ENCODE results near the gene DPPA5.

The DPPA5 gene

DNA sequence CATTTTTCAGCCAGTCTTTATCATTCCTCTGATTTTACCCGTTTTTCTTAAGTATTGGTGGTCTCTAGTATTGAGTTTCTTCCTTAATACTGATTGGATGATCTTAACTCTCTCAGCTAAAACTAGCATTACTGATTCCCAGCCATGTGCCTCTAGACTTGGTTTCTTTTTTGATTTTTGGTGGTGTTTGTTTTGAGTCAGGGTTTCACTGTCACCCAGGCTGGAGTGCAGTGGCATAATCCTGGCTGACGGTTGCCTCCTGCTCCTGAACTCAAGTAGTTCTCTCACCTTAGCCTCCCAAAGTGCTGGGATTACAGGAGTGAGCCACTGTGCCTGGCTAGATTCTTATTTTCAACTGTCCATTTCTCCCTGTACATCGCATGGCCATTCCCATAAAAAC, 24.9 kb downstream of the DPPA5 start:
- H3K27ac ChIP-seq (ENCODE audit: low read length) = no peak overlapping the region
- H4K20me1 ChIP-seq (ENCODE audit: insufficient read depth, low read length) = no peaks in the 10 kb centered on the region
- no peak overlapping the region for H3K4me3 ChIP-seq (ENCODE audit: low read length)
- H3K79me2 ChIP-seq (ENCODE audit: low read length) = no peaks in the 10 kb centered on the region
- H3K4me1 ChIP-seq (ENCODE audit: low read length) = peaks cover 14% of the 10 kb centered on the region
- TF ChIP-seq, protein P1, sequence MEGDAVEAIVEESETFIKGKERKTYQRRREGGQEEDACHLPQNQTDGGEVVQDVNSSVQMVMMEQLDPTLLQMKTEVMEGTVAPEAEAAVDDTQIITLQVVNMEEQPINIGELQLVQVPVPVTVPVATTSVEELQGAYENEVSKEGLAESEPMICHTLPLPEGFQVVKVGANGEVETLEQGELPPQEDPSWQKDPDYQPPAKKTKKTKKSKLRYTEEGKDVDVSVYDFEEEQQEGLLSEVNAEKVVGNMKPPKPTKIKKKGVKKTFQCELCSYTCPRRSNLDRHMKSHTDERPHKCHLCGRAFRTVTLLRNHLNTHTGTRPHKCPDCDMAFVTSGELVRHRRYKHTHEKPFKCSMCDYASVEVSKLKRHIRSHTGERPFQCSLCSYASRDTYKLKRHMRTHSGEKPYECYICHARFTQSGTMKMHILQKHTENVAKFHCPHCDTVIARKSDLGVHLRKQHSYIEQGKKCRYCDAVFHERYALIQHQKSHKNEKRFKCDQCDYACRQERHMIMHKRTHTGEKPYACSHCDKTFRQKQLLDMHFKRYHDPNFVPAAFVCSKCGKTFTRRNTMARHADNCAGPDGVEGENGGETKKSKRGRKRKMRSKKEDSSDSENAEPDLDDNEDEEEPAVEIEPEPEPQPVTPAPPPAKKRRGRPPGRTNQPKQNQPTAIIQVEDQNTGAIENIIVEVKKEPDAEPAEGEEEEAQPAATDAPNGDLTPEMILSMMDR (IDR thresholded peaks at IDR 0.05; ENCODE audit: low read depth, low read length) = no peak
- no peak for TF ChIP-seq EZH2phosphoT487 (IDR thresholded peaks at IDR 0.05; ENCODE audit: low read depth)
- H2AFZ ChIP-seq (ENCODE audit: low read depth, low read length) = peak overlapping the region; percentile 66; the same call in 1 of the 2 replicates
- peaks cover 4% of the 10 kb centered on the region; the same call in 1 of the 2 replicates for H3K27me3 ChIP-seq (ENCODE audit: low read depth, low read length)
- peak overlapping the region; percentile 49 for H3K4me2 ChIP-seq (ENCODE audit: low read length)
- H3K9ac ChIP-seq (ENCODE audit: low read length) = no peak overlapping the region
- no peaks in the 10 kb centered on the region for H3K9me3 ChIP-seq (ENCODE audit: insufficient read depth, low read length)
- H3K36me3 ChIP-seq (replicated peaks; ENCODE audit: low read depth, low read length) = no peaks in the 10 kb centered on the region

DNA sequence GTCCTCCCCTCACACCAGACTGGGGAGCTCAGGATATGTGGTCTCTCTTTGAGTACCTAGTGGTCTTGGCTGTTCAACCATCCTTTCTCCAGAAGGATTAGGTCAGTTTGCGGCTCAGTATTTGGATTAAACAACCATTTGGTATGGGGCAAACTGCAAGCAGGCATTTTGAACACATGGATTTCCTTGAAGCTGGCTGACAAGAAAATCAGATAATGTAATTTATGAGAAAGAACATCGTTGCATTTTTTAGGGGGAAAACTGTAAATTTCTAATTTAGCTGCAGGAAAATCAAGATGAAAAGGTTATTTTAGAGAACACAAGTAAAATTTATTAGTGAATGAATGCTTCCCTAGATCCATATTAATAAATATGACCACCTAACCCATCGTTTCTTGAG, 25.3 kb downstream of the DPPA5 start:
- H3K79me2 ChIP-seq (ENCODE audit: low read length) = no peaks in the 10 kb centered on the region
- H2AFZ ChIP-seq (ENCODE audit: low read depth, low read length) = peak overlapping the region; percentile 66; the same call in 1 of the 2 replicates
- no peaks in the 10 kb centered on the region for H3K9me3 ChIP-seq (ENCODE audit: insufficient read depth, low read length)
- peaks cover 4% of the 10 kb centered on the region; the same call in 1 of the 2 replicates for H3K27me3 ChIP-seq (ENCODE audit: low read depth, low read length)
- peaks cover 14% of the 10 kb centered on the region for H3K4me1 ChIP-seq (ENCODE audit: low read length)
- TF ChIP-seq, protein P1 (IDR thresholded peaks at IDR 0.05; ENCODE audit: low read depth, low read length) = no peak
- no peak for TF ChIP-seq EZH2phosphoT487 (IDR thresholded peaks at IDR 0.05; ENCODE audit: low read depth)
- no peak overlapping the region for H3K4me3 ChIP-seq (ENCODE audit: low read length)
- H3K4me2 ChIP-seq (ENCODE audit: low read length) = peak overlapping the region; percentile 49
- H3K9ac ChIP-seq (ENCODE audit: low read length) = no peak overlapping the region
- H4K20me1 ChIP-seq (ENCODE audit: insufficient read depth, low read length) = no peaks in the 10 kb centered on the region
- H3K36me3 ChIP-seq (replicated peaks; ENCODE audit: low read depth, low read length) = no peaks in the 10 kb centered on the region
- H3K27ac ChIP-seq (ENCODE audit: low read length) = no peak overlapping the region

DNA sequence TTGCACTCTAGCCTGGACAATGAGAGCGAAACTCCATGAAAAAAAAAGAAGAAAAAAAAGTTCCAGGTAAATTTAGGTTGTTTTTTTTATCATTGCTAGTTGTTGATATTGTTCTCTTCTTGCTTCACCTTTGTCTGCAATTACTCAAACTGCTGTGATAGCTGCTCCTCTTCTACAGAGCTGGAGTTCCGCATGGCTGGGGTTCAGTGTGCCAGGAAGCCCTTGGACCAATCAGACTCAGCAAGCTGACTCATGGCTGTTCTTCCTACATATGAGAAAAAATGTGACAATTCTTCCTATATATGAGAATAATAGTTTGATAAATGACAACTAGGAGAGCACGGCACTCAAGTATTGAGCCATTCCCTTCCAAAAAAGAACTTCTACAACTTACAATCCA, 28.4 kb downstream of the DPPA5 start:
- Histone ChIP-seq H3K79me2 (ENCODE audit: low read length) (no peaks in the 10 kb centered on the region), H3K9me3 (ENCODE audit: insufficient read depth, low read length) (no peaks in the 10 kb centered on the region), H3K27me3 (ENCODE audit: low read depth, low read length) (no peaks in the 10 kb centered on the region), H3K9ac (ENCODE audit: low read length) (no peak overlapping the region), H3K4me2 (ENCODE audit: low read length) (no peak overlapping the region), H4K20me1 (ENCODE audit: insufficient read depth, low read length) (no peaks in the 10 kb centered on the region), H3K4me3 (ENCODE audit: low read length) (no peak overlapping the region), H3K36me3 (replicated peaks; ENCODE audit: low read depth, low read length) (no peaks in the 10 kb centered on the region), H3K4me1 (ENCODE audit: low read length) (peaks cover 14% of the 10 kb centered on the region), H3K27ac (ENCODE audit: low read length) (no peak overlapping the region), H2AFZ (ENCODE audit: low read depth, low read length) (no peak overlapping the region)
- no peak for TF ChIP-seq EZH2phosphoT487 (IDR thresholded peaks at IDR 0.05; ENCODE audit: low read depth)
- TF ChIP-seq, protein P1 (IDR thresholded peaks at IDR 0.05; ENCODE audit: low read depth, low read length) = no peak

DNA sequence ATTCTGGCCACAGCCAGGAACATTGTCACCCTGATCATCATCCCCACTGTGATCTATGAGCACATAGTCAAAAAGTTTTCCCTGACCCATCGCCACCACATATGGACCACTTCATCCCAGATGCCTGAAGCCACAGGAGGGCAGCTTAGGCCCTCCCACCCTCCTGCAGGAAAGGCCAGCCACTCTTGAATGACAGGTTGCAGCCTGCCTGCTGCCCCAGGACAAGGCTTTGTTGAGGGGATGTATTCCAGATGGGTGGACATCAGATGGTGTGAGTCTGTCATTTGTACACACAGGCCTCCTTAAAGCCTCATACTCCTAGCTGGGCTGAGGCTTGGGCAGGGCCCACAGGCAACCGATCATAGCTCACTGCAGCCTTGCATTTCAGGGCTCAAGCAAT, 30.8 kb downstream of the DPPA5 start:
- Histone ChIP-seq H3K79me2 (ENCODE audit: low read length) (no peaks in the 10 kb centered on the region), H3K9ac (ENCODE audit: low read length) (no peak overlapping the region), H3K4me1 (ENCODE audit: low read length) (0 out of 2 replicates have a peak, but pooled peaks cover 2% of the 10 kb centered on the region), H3K27me3 (ENCODE audit: low read depth, low read length) (no peaks in the 10 kb centered on the region), H3K36me3 (replicated peaks; ENCODE audit: low read depth, low read length) (no peaks in the 10 kb centered on the region), H4K20me1 (ENCODE audit: insufficient read depth, low read length) (no peaks in the 10 kb centered on the region), H3K9me3 (ENCODE audit: insufficient read depth, low read length) (peaks cover under 1% of the 10 kb centered on the region; the same call in 1 of the 2 replicates), H3K4me3 (ENCODE audit: low read length) (no peak overlapping the region), H3K27ac (ENCODE audit: low read length) (no peak overlapping the region), H2AFZ (ENCODE audit: low read depth, low read length) (no peak overlapping the region), H3K4me2 (ENCODE audit: low read length) (no peak overlapping the region)
- TF ChIP-seq EZH2phosphoT487 (IDR thresholded peaks at IDR 0.05; ENCODE audit: low read depth) = no peak
- TF ChIP-seq, protein P1 (IDR thresholded peaks at IDR 0.05; ENCODE audit: low read depth, low read length) = no peak

All from OCI-LY3 (cell line).